ENCODE results near the gene RNF213. TPM values are rescaled to one million over a fixed set of nuclear protein-coding genes. Genes with fewer than 3 reads are reported as not detected.

Gene RNF213
- total and polyA plus RNA-seq, 4 donors, result 18.2 to 104 (median 33.5) TPM

DNA sequence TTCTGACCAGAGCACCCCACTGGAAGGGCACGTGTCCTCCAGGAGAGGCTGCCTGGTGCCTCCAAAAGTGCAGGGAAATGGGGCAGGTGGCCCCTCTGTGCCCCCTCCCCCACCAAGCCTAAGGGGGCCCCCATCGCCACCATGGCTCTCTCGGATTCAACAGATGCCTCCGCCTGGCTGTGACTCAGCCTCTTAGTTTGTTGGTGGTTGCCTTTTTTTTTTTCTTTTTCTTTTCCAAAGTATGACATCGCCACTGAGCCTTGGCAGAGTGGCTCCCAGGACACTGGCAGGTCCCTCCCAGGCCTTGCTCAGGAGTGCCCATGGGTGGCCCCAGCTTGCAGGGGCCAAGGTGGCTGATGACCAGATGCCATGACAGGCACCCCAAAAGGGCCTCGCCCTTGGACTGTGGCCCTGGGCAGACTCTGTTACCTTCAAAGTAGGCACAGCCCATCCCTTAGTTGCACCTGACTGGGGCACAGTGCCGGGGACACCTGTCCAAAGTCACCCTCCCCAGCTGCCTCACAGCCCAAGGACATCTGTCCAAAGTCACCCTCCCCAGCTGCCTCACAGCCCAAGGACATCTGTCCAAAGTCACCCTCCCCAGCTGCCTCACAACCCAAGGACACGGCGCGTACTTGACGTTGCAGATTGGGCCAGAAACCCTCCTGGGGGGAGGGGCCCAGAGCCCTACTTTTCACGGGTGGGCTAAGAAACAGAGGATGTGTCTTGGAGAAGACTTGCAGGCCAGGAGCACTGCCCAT lies 186.2 kb downstream of the RNF213 start:
- H3K27me3 ChIP-seq (ENCODE audit: control insufficient read depth in 4 of 4, insufficient read depth in 4 of 4, low read length in 3 of 4), result no peaks in the 10 kb centered on the region

More for the DNA sequence above, 186.2 kb downstream of the RNF213 start:
- peaks cover 0 to 4% (median 0%) of the 10 kb centered on the region in 4 donors for H3K4me1 ChIP-seq (ENCODE audit: control insufficient read depth in 4 of 4, insufficient read depth in 4 of 4, low read length in 3 of 4)
- TF ChIP-seq NR2F2 (IDR thresholded peaks at IDR 0.05) (no peak), SP1 (IDR thresholded peaks at IDR 0.05) (no peak), FOXA2 (IDR thresholded peaks at IDR 0.05) (no peak), RXRA (IDR thresholded peaks at IDR 0.05) (no peak), RAD21 (IDR thresholded peaks at IDR 0.05) (no peak), TAF1 (conservative IDR thresholded peaks at IDR 0.05) (no peak), MAX (IDR thresholded peaks at IDR 0.05) (no peak), YY1 (IDR thresholded peaks at IDR 0.05) (no peak), HNF4G (IDR thresholded peaks at IDR 0.05) (no peak), GABPA (IDR thresholded peaks at IDR 0.05 in 1 of 2, conservative IDR thresholded peaks at IDR 0.05 in 1 of 2) (no peak), REST (IDR thresholded peaks at IDR 0.05) (no peak), FOXA1 (IDR thresholded peaks at IDR 0.05) (no peak), ATF3 (IDR thresholded peaks at IDR 0.05) (no peak), JUND (IDR thresholded peaks at IDR 0.05) (no peak), HNF4A (conservative IDR thresholded peaks at IDR 0.05) (no peak)
- TF ChIP-seq, protein P1, sequence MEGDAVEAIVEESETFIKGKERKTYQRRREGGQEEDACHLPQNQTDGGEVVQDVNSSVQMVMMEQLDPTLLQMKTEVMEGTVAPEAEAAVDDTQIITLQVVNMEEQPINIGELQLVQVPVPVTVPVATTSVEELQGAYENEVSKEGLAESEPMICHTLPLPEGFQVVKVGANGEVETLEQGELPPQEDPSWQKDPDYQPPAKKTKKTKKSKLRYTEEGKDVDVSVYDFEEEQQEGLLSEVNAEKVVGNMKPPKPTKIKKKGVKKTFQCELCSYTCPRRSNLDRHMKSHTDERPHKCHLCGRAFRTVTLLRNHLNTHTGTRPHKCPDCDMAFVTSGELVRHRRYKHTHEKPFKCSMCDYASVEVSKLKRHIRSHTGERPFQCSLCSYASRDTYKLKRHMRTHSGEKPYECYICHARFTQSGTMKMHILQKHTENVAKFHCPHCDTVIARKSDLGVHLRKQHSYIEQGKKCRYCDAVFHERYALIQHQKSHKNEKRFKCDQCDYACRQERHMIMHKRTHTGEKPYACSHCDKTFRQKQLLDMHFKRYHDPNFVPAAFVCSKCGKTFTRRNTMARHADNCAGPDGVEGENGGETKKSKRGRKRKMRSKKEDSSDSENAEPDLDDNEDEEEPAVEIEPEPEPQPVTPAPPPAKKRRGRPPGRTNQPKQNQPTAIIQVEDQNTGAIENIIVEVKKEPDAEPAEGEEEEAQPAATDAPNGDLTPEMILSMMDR (IDR thresholded peaks at IDR 0.05; ENCODE audit: low read depth, low read length, missing input control), result no peak
- DNase-seq (ENCODE audit: low spot score), result no peak
- H3K9ac ChIP-seq (ENCODE audit: low read depth in 1 of 2, low read length in 2 of 2), result no peak overlapping the region
- 82% methylated on average over 12 of the region's 12 CpGs for WGBS
- H3K4me3 ChIP-seq (ENCODE audit: low read depth in 1 of 3, low read length in 3 of 3), result no peak overlapping the region
- no peak overlapping the region for H3K27ac ChIP-seq (ENCODE audit: low read depth in 1 of 2, low read length in 2 of 2)
- peaks cover 0 to 1% (median 0%) of the 10 kb centered on the region in 4 donors for H3K36me3 ChIP-seq (ENCODE audit: control insufficient read depth in 4 of 4, insufficient read depth in 3 of 4, low read depth in 1 of 4, low read length in 3 of 4)
- no peaks in the 10 kb centered on the region for H3K9me3 ChIP-seq (ENCODE audit: control insufficient read depth in 4 of 4, low read length in 3 of 4)

Data from liver (tissue), 9 donors.